Measurements from ENCODE around the gene MAGEA6.
"Not testable (repeated sequence)": the region's sequence is repeated elsewhere in the genome, so short reads cannot be mapped to it uniquely, and the experiment has no call there.

The MAGEA6 gene, protein sequence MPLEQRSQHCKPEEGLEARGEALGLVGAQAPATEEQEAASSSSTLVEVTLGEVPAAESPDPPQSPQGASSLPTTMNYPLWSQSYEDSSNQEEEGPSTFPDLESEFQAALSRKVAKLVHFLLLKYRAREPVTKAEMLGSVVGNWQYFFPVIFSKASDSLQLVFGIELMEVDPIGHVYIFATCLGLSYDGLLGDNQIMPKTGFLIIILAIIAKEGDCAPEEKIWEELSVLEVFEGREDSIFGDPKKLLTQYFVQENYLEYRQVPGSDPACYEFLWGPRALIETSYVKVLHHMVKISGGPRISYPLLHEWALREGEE

GRCh38 chrX:152769549-152770289 is at the start of gene MAGEA6:
Gene MAGEA6, minus strand, starts transcription at chrX:152769689. Its CDS starts 2,039 bp downstream, at chrX:152767650.
- DNase-seq (ENCODE audit: low read depth in 2 of 2) = not testable (repeated sequence)

- DNase-seq (ENCODE audit: low read depth in 2 of 2) = no peak
Observed at GRCh38 chrX:152819266-152819665, 49.8 kb upstream of the MAGEA6 start.

GRCh38 chrX:152818356-152818755 is 48.9 kb upstream of the MAGEA6 start:
- DNase-seq (ENCODE audit: low read depth in 2 of 2) = no peak

DNA sequence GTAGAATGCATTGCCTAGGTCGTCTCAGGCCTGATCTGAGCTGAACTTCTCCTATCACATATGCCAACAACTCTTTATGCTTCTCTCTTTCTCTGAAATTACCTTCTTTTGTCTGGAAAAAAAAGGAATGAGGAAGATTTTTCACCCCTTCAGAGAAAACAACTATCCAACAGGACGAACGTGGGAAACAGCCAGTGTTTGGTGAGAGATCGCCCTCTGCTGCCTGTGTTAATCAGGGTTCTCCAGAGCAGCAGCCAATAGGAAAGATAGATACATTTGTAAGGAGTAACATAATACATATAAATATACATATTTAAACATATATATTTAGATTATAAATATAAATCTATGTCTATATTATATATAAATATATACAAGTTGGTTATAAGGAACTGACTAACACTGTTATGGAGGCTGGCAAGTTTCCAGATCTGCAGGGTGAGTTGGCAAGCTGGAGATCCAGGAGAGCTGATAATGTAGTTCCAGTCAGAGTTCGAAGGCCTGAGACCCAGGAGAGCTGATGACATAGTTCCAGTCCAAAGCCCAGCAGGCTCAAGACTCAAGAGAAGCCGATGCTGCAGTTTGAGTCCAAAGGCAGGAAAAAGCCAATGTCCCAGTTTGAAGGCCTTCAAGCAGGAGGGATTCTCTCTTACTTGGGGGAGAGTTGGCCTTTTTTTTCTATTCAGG is 47.7 kb upstream of the MAGEA6 start:
- DNase-seq (ENCODE audit: low read depth in 2 of 2) = no peak

DNA sequence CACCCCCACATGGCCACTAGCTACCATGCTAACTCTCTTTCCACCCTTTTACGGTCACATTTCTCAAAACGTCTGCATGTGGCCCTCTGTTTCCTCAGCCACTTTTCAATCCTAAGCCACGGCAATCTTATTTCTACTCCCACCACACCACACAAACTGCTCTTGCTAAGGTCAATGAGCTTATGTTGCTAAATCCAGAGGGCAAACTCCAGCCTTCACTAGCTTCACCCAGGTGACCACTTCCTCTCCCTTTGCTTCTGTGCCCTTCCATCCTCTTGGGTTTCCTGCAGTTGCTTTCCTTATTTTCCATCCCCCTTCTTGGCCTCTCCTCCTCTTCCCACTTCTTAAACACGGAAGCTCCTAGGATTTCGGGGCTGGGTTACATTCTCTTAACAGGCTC is 44.6 kb upstream of the MAGEA6 start:
- no peak for DNase-seq (ENCODE audit: low read depth in 2 of 2)

GRCh38 chrX:152813206-152813605 is 43.7 kb upstream of the MAGEA6 start:
- DNase-seq (ENCODE audit: low read depth in 2 of 2) = no peak

DNA sequence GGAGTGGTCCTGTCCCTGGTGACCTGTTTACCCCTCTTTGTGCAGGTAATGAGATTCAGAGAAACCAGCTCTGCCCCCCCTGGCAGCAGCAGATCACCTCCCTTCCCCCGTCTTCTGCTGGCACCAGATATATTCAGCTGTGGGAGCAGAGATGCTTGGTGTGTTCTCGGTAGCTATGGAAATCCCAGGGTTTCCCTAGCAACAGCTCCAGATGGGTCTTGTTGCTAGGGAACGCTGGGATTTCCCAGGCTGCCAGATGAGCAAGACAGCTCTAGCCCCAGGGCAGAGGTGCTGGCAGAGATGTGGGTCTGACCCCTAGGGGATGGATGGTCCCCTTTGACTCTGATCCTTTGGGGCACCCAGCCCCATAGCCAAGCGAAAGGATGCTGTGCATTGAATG is 40.9 kb upstream of the MAGEA6 start:
- DNase-seq (ENCODE audit: low read depth in 2 of 2) = no peak

GRCh38 chrX:152806035-152806434 is 36.5 kb upstream of the MAGEA6 start:
- no peak for DNase-seq (ENCODE audit: low read depth in 2 of 2)

DNA sequence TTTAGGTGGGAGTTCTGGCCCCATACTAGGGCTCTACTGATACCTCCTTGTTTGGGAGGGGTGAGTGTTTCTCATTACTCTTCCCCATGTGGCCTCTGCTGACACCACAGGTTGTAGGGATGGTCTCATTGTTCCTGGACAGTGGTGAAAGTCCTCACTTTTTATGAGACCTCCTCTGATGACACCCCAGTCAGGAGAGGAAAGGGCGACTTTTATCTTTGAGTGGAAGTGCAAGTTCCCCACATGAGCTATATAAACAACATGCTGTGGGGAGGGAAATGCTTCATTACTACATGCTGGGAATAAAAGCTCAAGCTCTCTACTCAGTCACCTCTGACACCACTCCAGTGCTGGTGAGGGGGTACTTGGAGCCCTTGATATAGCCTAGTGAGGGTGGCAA is 29.5 kb upstream of the MAGEA6 start:
- no peak for DNase-seq (ENCODE audit: low read depth in 2 of 2)

GRCh38 chrX:152787062-152787461 is 17.6 kb upstream of the MAGEA6 start:
- DNase-seq (ENCODE audit: low read depth in 2 of 2) = not testable (repeated sequence)

DNA sequence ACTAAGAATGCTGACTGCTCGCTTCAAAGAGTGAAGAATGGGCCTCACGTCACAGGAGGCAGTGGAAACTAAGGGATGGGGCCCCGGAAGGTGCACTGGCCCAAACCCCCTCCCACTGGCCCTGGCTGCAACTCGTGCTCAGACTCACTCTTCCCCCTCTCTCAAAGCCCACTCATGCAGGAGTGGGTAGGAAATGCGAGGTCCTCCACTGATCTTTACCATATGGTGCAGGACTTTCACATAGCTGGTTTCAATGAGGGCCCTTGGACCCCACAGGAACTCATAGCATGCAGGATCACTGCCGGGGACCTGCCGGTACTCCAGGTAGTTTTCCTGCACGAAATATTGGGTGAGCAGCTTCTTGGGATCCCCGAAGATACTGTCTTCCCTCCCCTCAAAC is 2.9 kb downstream of the MAGEA6 start:
- not testable (repeated sequence) for DNase-seq (ENCODE audit: low read depth in 2 of 2)

GRCh38 chrX:152761582-152761981 is 7.9 kb downstream of the MAGEA6 start:
- DNase-seq (ENCODE audit: low read depth in 2 of 2) = not testable (repeated sequence)

GRCh38 chrX:152759544-152759943 is 9.9 kb downstream of the MAGEA6 start:
- not testable (repeated sequence) for DNase-seq (ENCODE audit: low read depth in 2 of 2)

DNA sequence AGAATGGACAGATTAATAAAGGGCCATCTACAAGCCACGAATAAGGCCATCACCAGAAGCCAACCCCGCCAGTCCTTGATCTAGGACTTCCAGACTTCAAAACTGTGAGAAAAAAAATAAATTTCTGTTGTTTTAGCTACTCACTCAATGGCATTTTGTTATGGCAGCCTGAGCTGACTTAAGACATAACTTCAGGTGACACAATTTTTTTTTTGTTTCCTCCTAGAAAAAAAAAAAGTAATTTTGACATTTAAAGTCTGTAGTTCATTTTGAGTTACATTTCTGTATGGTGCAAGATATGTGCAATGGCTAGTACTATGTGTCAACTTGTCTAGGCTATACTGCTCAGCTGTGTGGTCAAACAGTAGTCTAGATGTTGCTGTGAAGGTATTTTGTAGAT is 10.6 kb downstream of the MAGEA6 start, which contains the start of gene CSAG3:
CSAG3 (plus strand) TSS at position 301 of the 400 bp plus-strand sequence.
- DNase-seq (ENCODE audit: low read depth in 2 of 2) = not testable (repeated sequence)

- DNase-seq (ENCODE audit: low read depth in 2 of 2) = not testable (repeated sequence)
Observed at GRCh38 chrX:152754871-152755270, 14.6 kb downstream of the MAGEA6 start.

DNA sequence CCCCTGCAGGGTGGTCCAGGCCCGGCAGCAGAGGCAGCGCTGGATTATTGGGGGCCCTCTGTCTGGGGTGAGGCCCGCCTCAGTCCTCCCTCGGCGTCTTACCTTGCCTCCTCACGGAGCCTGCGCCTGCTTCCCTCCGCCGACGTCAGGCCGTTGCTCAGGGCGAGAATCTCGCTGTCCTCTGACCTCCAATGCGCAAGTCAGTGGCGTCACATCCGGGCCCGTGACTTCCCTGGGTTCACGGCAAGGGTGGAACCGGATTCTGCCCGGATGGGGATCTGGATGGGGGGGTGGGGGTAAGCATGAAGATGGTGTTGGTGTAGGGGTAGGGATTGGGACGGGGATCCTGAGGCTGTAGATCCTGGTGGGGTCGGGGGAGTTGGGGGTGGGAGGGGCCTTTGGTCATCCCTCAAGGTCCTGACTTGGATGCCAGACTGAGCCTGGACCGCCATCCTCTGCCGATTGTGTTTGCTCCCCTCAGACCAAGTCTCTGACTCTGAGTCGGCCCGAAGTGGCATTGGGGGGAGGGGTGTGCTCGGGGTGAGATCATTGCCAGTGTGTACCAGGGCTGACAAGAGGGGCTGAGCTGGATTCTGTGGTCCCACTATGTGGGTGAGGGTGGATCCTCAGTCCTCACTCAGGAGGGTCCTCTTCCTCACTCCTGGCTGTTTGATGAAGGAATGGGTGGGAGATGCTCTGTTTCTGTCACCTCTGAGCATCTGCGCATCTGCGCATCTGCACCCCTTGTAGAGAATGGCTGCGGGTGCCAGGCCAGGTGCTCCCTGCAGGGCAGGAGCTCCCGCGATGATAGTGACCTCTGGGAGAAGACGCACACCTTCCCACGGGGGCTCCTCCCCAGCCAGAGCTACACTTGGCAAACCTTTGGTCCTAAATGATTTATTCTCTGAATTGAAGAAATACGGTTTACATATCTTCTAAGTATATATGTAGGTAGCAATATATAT is 15.5 kb downstream of the MAGEA6 start, which contains the start of gene MAGEA2:
MAGEA2 (minus strand) TSS at position 157 of the 965 bp plus-strand sequence. CDS start 2,479 bp downstream, outside the sequence.
- DNase-seq (ENCODE audit: low read depth in 2 of 2) = not testable (repeated sequence)

DNA sequence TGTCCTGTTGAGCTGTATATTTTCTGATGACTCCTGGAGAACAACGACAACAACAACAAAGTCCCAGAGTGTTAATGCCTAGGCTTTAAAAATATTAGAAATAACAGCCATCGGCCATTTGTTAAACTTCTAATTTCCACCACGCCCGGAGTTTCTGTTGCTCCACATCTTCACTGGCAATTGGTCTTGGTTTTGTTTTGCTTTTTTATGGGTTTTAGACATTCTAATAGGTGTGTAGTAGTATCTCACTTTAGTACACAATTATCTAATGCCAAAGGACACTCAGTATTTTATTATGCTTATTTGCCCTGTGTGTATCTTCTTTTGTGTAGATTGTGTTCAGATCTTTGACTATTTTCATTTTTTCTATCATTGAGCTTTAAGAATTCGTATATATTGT is 30.9 kb downstream of the MAGEA6 start:
- DNase-seq (ENCODE audit: low read depth in 2 of 2) = no peak

GRCh38 chrX:152736528-152736927 is 33.0 kb downstream of the MAGEA6 start:
- DNase-seq (ENCODE audit: low read depth in 2 of 2) = not testable (repeated sequence)

DNA sequence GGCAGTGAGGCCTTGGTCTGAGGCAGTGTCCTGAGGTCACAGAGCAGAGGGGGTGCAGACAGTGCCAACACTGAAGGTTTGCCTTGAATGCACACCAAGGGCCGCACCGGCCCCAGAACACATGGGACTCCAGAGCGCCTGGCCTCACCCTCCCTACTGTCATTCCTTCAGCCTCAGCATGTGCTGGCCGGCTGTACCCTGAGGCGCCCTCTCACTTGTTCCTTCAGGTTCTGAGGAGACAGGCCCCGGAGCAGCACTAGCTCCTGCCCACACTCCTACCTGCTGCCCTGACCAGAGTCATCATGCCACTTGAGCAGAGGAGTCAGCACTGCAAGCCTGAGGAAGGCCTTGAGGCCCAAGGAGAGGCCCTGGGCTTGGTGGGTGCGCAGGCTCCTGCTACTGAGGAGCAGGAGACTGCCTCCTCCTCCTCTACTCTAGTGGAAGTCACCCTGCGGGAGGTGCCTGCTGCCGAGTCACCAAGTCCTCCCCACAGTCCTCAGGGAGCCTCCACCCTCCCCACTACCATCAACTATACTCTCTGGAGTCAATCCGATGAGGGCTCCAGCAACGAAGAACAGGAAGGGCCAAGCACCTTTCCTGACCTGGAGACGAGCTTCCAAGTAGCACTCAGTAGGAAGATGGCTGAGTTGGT is 33.5 kb downstream of the MAGEA6 start:
- no peak for DNase-seq (ENCODE audit: low read depth in 2 of 2)

DNA sequence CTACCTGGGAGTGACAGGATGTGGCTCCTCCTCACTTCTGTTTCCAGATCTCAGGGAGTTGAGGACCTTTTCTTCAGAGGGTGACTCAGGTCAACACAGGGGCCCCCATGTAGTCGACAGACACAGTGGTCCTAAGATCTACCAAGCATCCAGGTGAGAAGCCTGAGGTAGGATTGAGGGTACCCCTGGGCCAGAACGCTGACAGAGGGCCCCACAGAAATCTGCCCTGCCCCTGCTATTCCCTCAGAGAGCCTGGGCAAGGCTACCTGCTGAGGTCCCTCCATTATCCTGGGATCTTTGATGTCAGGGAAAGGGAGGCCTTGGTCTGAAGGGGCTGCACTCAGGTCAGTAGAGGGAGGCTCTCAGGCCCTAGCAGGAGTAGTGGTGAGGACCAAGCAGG is 34.4 kb downstream of the MAGEA6 start:
- DNase-seq (ENCODE audit: low read depth in 2 of 2) = no peak

Data from stimulated activated CD8-positive, alpha-beta memory T cell treated with anti-CD3 and anti-CD28 coated beads, Interleukin-7, amount 100 ng/mL, for 4 hours (primary cell).